GM12873 (cell line): ENCODE measurements around the gene FAM107B.

Source experiments
- CTCF ChIP-seq: IDR thresholded peaks from 2 replicates; pipeline ENCODE4 v1.5.1; 2012; ENCODE audit warnings: low read depth, mild to moderate bottlenecking, moderate library complexity, low read length, control low read depth; ENCODE audit not compliant: insufficient read depth; ENCODE audit errors: missing control alignments

Gene FAM107B

GRCh38 chr10:14624600-14624999, 150.1 kb downstream of the FAM107B start:
- no peak for TF ChIP-seq CTCF

- TF ChIP-seq CTCF: no peak
These were observed 150.8 kb downstream of the FAM107B start for GRCh38 chr10:14623931-14624330.

- no peak for TF ChIP-seq CTCF
These were observed 153.7 kb downstream of the FAM107B start for GRCh38 chr10:14621037-14621436.

GRCh38 chr10:14618674-14619073, 156.0 kb downstream of the FAM107B start:
- no peak for TF ChIP-seq CTCF

- TF ChIP-seq CTCF: no peak
These were observed 156.8 kb downstream of the FAM107B start for GRCh38 chr10:14617852-14618251.

GRCh38 chr10:14616955-14617730, 157.6 kb downstream of the FAM107B start:
- TF ChIP-seq CTCF: no peak

GRCh38 chr10:14616465-14616864, 158.2 kb downstream of the FAM107B start:
- TF ChIP-seq CTCF: no peak
